Loucy (cell line): ENCODE data around the gene ROBO4.

Experiments used
- H2AFZ ChIP-seq: fragments of 200-600 bp; sonication (generic); 2 replicates; pipeline ENCODE4 v1.6.0; 2016; ENCODE audit warnings: antibody characterized with exemption, mild to moderate bottlenecking, low read length, moderate library complexity
- H3F3A ChIP-seq: fragments of 200-600 bp; 2 replicates; pipeline ENCODE4 v1.6.0; 2016; ENCODE audit warnings: antibody characterized with exemption, low read depth, mild to moderate bottlenecking
- H3K27me3 ChIP-seq: fragments of 200-600 bp; sonication (generic); 2 replicates; pipeline ENCODE4 v1.6.1; 2014; ENCODE audit warnings: low read length, mild to moderate bottlenecking; ENCODE audit not compliant: insufficient read depth, poor library complexity, severe bottlenecking
- H3K36me3 ChIP-seq: fragments of 200-600 bp; sonication (generic); 2 replicates; pipeline ENCODE4 v1.6.1; 2016; ENCODE audit warnings: low read length; ENCODE audit not compliant: insufficient read depth
- H3K4me1 ChIP-seq: fragments of 200-600 bp; sonication (generic); 2 replicates; pipeline ENCODE4 v1.5.1; 2014; ENCODE audit warnings: low read length, mild to moderate bottlenecking; ENCODE audit not compliant: insufficient read depth, poor library complexity, severe bottlenecking
- H3K4me2 ChIP-seq: fragments of 200-600 bp; sonication (generic); 2 replicates; pipeline ENCODE4 v1.6.0; 2014; ENCODE audit warnings: antibody characterized with exemption, low read length, low read depth, mild to moderate bottlenecking; ENCODE audit not compliant: poor library complexity, severe bottlenecking
- H3K4me3 ChIP-seq: fragments of 200-600 bp; sonication (generic); 2 replicates; pipeline ENCODE4 v1.5.1; 2014; ENCODE audit warnings: low read length, mild to moderate bottlenecking, mixed read lengths; ENCODE audit not compliant: poor library complexity, severe bottlenecking
- H3K79me2 ChIP-seq: fragments of 200-600 bp; sonication (generic); 2 replicates; pipeline ENCODE4 v1.6.1; 2014; ENCODE audit warnings: low read length; ENCODE audit not compliant: insufficient read depth
- H3K9ac ChIP-seq: fragments of 200-600 bp; sonication (generic); 2 replicates; pipeline ENCODE4 v1.6.0; 2014; ENCODE audit warnings: mild to moderate bottlenecking, low read depth, low read length, moderate library complexity; ENCODE audit not compliant: poor library complexity, severe bottlenecking
- H3K9me2 ChIP-seq: fragments of 200-600 bp; sonication (generic); replicated peaks from 2 replicates; pipeline ENCODE4 v1.6.1; 2016; ENCODE audit warnings: low read depth, low read length, mixed read lengths
- H3K9me3 ChIP-seq: fragments of 200-600 bp; sonication (generic); 2 replicates; pipeline ENCODE4 v1.6.1; 2014; ENCODE audit warnings: mild to moderate bottlenecking, antibody characterized with exemption, low read length, low read depth; ENCODE audit not compliant: insufficient read depth
- H4K20me1 ChIP-seq: fragments of 200-600 bp; sonication (generic); 2 replicates; pipeline ENCODE4 v1.6.0; 2014; ENCODE audit warnings: antibody characterized with exemption, low read length, mild to moderate bottlenecking; ENCODE audit not compliant: insufficient read depth, poor library complexity, severe bottlenecking
- EZH2phosphoT487 ChIP-seq: fragments of 200-600 bp; IDR thresholded peaks from 2 replicates; pipeline ENCODE4 v1.6.1; 2018; ENCODE audit warnings: antibody characterized with exemption, mild to moderate bottlenecking, moderate library complexity, borderline replicate concordance
- TF ChIP-seq, protein P1 (sequence below): fragments of 200-600 bp; sonication (generic); conservative IDR thresholded peaks from 2 replicates; pipeline ENCODE4 v1.5.1; 2014; ENCODE audit warnings: mild to moderate bottlenecking, antibody characterized with exemption, low read length

ROBO4 gene

DNA sequence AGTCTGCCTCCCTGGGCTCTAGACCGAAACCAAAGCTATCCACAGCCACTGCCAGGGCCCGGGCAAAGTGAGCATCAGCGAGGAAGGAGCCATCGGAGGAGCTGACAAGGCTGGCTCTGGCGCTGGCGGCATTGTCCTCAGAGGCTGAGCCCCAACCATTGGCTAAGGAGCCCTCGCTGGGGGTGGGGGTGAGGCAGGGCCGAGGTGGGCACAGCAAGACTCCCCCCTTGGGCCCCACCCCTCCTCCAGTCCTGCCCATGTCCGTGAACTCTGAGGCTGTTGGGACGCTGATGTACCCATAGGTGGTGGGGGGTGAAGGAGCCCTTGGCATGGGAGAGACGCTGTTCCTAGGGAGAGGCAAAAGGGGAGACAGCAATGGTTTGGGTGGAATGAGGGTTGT is 11.2 kb downstream of the ROBO4 start:
- no peaks in the 10 kb centered on the region for H3K9me3 ChIP-seq
- H3K27me3 ChIP-seq, result no peaks in the 10 kb centered on the region
- no peaks in the 10 kb centered on the region for H3K79me2 ChIP-seq
- no peak overlapping the region for H3K9ac ChIP-seq
- no peaks in the 10 kb centered on the region for H3F3A ChIP-seq
- no peaks in the 10 kb centered on the region for H3K4me1 ChIP-seq
- no peaks in the 10 kb centered on the region for H3K36me3 ChIP-seq
- H2AFZ ChIP-seq, result no peak overlapping the region
- no peak overlapping the region for H3K4me2 ChIP-seq
- H3K9me2 ChIP-seq, result no peaks in the 10 kb centered on the region
- no peaks in the 10 kb centered on the region for H4K20me1 ChIP-seq
- no peak for TF ChIP-seq EZH2phosphoT487
- TF ChIP-seq, protein P1, sequence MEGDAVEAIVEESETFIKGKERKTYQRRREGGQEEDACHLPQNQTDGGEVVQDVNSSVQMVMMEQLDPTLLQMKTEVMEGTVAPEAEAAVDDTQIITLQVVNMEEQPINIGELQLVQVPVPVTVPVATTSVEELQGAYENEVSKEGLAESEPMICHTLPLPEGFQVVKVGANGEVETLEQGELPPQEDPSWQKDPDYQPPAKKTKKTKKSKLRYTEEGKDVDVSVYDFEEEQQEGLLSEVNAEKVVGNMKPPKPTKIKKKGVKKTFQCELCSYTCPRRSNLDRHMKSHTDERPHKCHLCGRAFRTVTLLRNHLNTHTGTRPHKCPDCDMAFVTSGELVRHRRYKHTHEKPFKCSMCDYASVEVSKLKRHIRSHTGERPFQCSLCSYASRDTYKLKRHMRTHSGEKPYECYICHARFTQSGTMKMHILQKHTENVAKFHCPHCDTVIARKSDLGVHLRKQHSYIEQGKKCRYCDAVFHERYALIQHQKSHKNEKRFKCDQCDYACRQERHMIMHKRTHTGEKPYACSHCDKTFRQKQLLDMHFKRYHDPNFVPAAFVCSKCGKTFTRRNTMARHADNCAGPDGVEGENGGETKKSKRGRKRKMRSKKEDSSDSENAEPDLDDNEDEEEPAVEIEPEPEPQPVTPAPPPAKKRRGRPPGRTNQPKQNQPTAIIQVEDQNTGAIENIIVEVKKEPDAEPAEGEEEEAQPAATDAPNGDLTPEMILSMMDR, result no peak
- H3K4me3 ChIP-seq, result no peak overlapping the region

DNA sequence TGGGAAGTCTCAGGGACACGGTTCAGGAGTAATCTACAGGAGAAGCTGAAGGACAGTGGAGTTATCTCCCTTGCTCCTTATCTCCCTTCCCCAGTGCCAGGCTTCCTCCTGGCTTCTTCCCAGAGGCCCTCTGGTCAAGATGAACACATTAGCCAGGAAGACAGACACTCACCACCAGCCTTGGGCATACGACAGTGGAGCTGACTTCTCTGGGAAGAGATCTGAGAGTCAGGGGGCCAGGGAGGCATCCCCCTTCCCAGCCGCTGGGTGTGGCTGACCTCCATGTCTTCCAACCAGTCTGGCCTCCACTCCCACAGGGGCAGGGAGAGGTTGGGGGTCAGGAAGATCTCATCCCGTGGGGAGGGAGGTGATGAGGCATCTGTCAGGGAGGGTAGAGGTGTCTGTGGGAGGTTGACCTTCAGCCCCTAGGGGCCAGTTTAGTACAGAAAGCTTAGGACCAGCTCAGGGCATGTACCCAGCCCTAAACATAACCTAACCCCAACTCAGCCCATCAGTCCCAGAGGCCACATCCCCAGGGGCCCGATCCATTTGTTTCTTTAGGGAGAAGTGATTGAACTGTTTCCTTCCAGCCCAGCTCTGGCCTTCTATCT is 12.7 kb downstream of the ROBO4 start:
- TF ChIP-seq, protein P1, result no peak
- TF ChIP-seq EZH2phosphoT487, result no peak
- Histone ChIP-seq H3K36me3 (no peaks in the 10 kb centered on the region), H3K4me2 (no peak overlapping the region), H2AFZ (no peak overlapping the region), H3K27me3 (no peaks in the 10 kb centered on the region), H3K4me3 (no peak overlapping the region), H3K4me1 (peaks cover 3% of the 10 kb centered on the region), H3F3A (no peaks in the 10 kb centered on the region), H3K79me2 (no peaks in the 10 kb centered on the region), H3K9me2 (no peaks in the 10 kb centered on the region), H3K9ac (no peak overlapping the region), H3K9me3 (no peaks in the 10 kb centered on the region), H4K20me1 (no peaks in the 10 kb centered on the region)

DNA sequence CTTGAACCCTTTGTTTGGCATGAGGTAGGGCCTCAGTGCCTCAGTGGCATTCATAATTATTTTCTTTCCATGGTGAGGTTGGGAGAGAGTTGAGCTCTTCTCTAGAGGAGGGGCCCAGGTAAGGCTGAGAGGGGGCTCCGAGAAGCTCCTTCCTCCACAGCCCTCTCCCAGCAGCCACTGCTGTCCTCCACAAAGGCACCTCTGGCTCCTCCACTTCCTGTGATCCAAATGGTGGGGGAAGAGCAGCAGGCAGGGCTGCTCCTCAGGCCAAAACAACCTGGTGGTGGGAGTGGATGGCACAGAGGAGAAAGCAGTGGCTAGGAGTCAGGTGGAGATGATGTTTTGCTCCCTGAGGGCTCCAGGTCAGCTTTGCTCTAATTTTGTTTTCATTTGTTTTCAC is 13.3 kb downstream of the ROBO4 start:
- Histone ChIP-seq H4K20me1 (no peaks in the 10 kb centered on the region), H3K79me2 (no peaks in the 10 kb centered on the region), H3K36me3 (no peaks in the 10 kb centered on the region), H3K9me2 (no peaks in the 10 kb centered on the region), H3K4me1 (peaks cover 8% of the 10 kb centered on the region), H3K9me3 (no peaks in the 10 kb centered on the region), H3K4me2 (no peak overlapping the region), H3K9ac (no peak overlapping the region), H3F3A (no peaks in the 10 kb centered on the region), H3K27me3 (no peaks in the 10 kb centered on the region), H3K4me3 (no peak overlapping the region), H2AFZ (no peak overlapping the region)
- TF ChIP-seq, protein P1, result no peak
- no peak for TF ChIP-seq EZH2phosphoT487
